ENCODE results near the gene HS3ST5.
A peak's percentile ranks its signal among the peaks of the same experiment; 100 is the strongest.

HS3ST5 gene

GRCh38 chr6:114342826-114343781, at the start of gene HS3ST5:
HS3ST5 (minus strand) TSS chr6:114343023; CDS start chr6:114062845, 280,178 bp downstream.
- peak; percentile 72 for DNase-seq
- TF ChIP-seq EZH2phosphoT487 (IDR thresholded peaks at IDR 0.05; ENCODE audit: low read length) (no peak), CTCF (IDR thresholded peaks at IDR 0.05; ENCODE audit: low read length) (peak; percentile 54)
- H4K20me1 ChIP-seq (ENCODE audit: insufficient read depth, low read length): no peaks in the 10 kb centered on the region
- H3K9me3 ChIP-seq (replicated peaks; ENCODE audit: insufficient read depth, low read length): no peaks in the 10 kb centered on the region
- no peaks in the 10 kb centered on the region for H3K79me2 ChIP-seq (ENCODE audit: low read length)
- no peaks in the 10 kb centered on the region for H3K36me3 ChIP-seq (replicated peaks; ENCODE audit: insufficient read depth, low read length)
- peak within 1 kb of the TSS; percentile 41; the same call in 1 of the 2 replicates for H3K9ac ChIP-seq (ENCODE audit: low read length)
- H3K27me3 ChIP-seq (replicated peaks; ENCODE audit: insufficient read depth, low read length): no peaks in the 10 kb centered on the region
- peak within 1 kb of the TSS; percentile 95 for H3K4me2 ChIP-seq (ENCODE audit: low read depth, low read length)
- H3F3A ChIP-seq (ENCODE audit: insufficient read depth, low read length): peaks cover 23% of the 10 kb centered on the region
- no peaks in the 10 kb centered on the region for H3K9me2 ChIP-seq (replicated peaks; ENCODE audit: insufficient read depth, low read length)
- H3K4me1 ChIP-seq (ENCODE audit: low read length): peaks cover 12% of the 10 kb centered on the region
- peak within 1 kb of the TSS; percentile 99 for H2AFZ ChIP-seq (ENCODE audit: low read length)
- H3K27ac ChIP-seq (ENCODE audit: low read length): peak within 1 kb of the TSS; percentile 49; the same call in 1 of the 2 replicates
- H3K4me3 ChIP-seq (ENCODE audit: low read length): peak within 1 kb of the TSS; percentile 83

GRCh38 chr6:114390176-114390575, 47.4 kb upstream of the HS3ST5 start:
- Histone ChIP-seq H3K4me3 (ENCODE audit: low read length) (no peak overlapping the region), H3K27ac (ENCODE audit: low read length) (no peak overlapping the region), H3K27me3 (replicated peaks; ENCODE audit: insufficient read depth, low read length) (no peaks in the 10 kb centered on the region), H3K9me2 (replicated peaks; ENCODE audit: insufficient read depth, low read length) (no peaks in the 10 kb centered on the region), H3K9ac (ENCODE audit: low read length) (no peak overlapping the region), H3F3A (ENCODE audit: insufficient read depth, low read length) (no peaks in the 10 kb centered on the region), H3K4me2 (ENCODE audit: low read depth, low read length) (no peak overlapping the region), H3K79me2 (ENCODE audit: low read length) (no peaks in the 10 kb centered on the region), H3K9me3 (replicated peaks; ENCODE audit: insufficient read depth, low read length) (no peaks in the 10 kb centered on the region), H4K20me1 (ENCODE audit: insufficient read depth, low read length) (no peaks in the 10 kb centered on the region), H2AFZ (ENCODE audit: low read length) (no peak overlapping the region), H3K4me1 (ENCODE audit: low read length) (no peaks in the 10 kb centered on the region), H3K36me3 (replicated peaks; ENCODE audit: insufficient read depth, low read length) (no peaks in the 10 kb centered on the region)
- no peak for TF ChIP-seq EZH2phosphoT487 (IDR thresholded peaks at IDR 0.05; ENCODE audit: low read length)
- no peak for TF ChIP-seq EZH2 (optimal IDR thresholded peaks at IDR 0.05; ENCODE audit: low read depth, low read length)
- no peak for TF ChIP-seq CTCF (IDR thresholded peaks at IDR 0.05; ENCODE audit: low read length)
- no peak for DNase-seq

GRCh38 chr6:114389111-114389510, 46.3 kb upstream of the HS3ST5 start:
- DNase-seq: no peak
- Histone ChIP-seq H3K4me1 (ENCODE audit: low read length) (no peaks in the 10 kb centered on the region), H3F3A (ENCODE audit: insufficient read depth, low read length) (no peaks in the 10 kb centered on the region), H3K36me3 (replicated peaks; ENCODE audit: insufficient read depth, low read length) (no peaks in the 10 kb centered on the region), H3K27ac (ENCODE audit: low read length) (no peak overlapping the region), H3K9ac (ENCODE audit: low read length) (no peak overlapping the region), H3K79me2 (ENCODE audit: low read length) (no peaks in the 10 kb centered on the region), H3K9me3 (replicated peaks; ENCODE audit: insufficient read depth, low read length) (no peaks in the 10 kb centered on the region), H3K4me3 (ENCODE audit: low read length) (no peak overlapping the region), H3K9me2 (replicated peaks; ENCODE audit: insufficient read depth, low read length) (no peaks in the 10 kb centered on the region), H3K27me3 (replicated peaks; ENCODE audit: insufficient read depth, low read length) (no peaks in the 10 kb centered on the region), H2AFZ (ENCODE audit: low read length) (no peak overlapping the region), H4K20me1 (ENCODE audit: insufficient read depth, low read length) (no peaks in the 10 kb centered on the region), H3K4me2 (ENCODE audit: low read depth, low read length) (no peak overlapping the region)
- no peak for TF ChIP-seq EZH2phosphoT487 (IDR thresholded peaks at IDR 0.05; ENCODE audit: low read length)
- no peak for TF ChIP-seq EZH2 (optimal IDR thresholded peaks at IDR 0.05; ENCODE audit: low read depth, low read length)
- no peak for TF ChIP-seq CTCF (IDR thresholded peaks at IDR 0.05; ENCODE audit: low read length)

All from MM.1S (cell line).